Bronchial epithelial cell (primary cell): ENCODE data around the gene DDX3X. TPM values are rescaled to one million over a fixed set of nuclear protein-coding genes. Genes with fewer than 3 reads are reported as not detected.
"Not testable (repeated sequence)": the region's sequence is repeated elsewhere in the genome, so short reads cannot be mapped to it uniquely, and the experiment has no call there.

Experiments
- DNase-seq: peaks from one replicate; pipeline ENCODE4 v3.0.0-alpha.2; 2010; ENCODE audit warnings: low read depth
- FAIRE-seq: peaks from 2 replicates; lab custom pipeline; 2011; peaks lifted over from hg19 to GRCh38; lab: Jason Lieb, UNC
- H3K27me3 ChIP-seq: 2 replicates; pipeline ENCODE4 v1.5.1; 2011; ENCODE audit warnings: low read length; ENCODE audit not compliant: control insufficient read depth, insufficient read depth
- H3K36me3 ChIP-seq: 2 replicates; pipeline ENCODE4 v1.5.1; 2011; ENCODE audit warnings: low read length; ENCODE audit not compliant: control insufficient read depth, insufficient read depth
- H3K4me3 ChIP-seq: 2 replicates; pipeline ENCODE4 v1.5.1; 2011; ENCODE audit warnings: mild to moderate bottlenecking, low read depth, low read length, control low read depth
- total RNA-seq: library from RNA; depleted of rRNA; stranded (reverse); fragments of >200 nt; gene quantifications from 2 replicates; pipeline ENCODE4 v1.2.1, GENCODE V29; 2014
- TF ChIP-seq, protein P1 (sequence below): IDR thresholded peaks from 2 replicates; pipeline ENCODE4 v1.5.1; 2011; ENCODE audit warnings: mild to moderate bottlenecking, moderate library complexity, low read length, control low read depth, inconsistent platforms; ENCODE audit not compliant: insufficient read depth, severe bottlenecking

DDX3X gene
- total RNA-seq, 1 donor from 2014 or later, result 239 TPM

DNA sequence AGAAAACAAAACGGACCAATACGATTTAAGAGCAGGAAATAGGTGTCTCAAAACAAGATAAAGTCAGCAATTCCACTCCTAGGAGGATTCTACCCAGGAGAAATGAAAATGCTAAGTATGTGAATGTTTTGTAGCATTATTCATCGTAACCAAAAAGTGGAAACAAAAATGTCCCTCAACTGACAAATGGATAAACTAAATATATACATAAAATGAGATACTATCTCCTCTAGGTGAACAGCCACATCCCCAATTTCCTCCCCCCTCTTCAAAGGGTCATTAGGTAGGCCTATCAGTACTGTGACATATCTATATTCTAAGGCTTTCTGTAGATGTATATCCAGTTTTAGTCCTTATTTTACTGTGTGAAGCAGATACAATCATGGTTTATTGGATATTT lies 18.0 kb downstream of the DDX3X start:
- FAIRE-seq, result no peak
- DNase-seq, result no peak
- no peaks in the 10 kb centered on the region for H3K27me3 ChIP-seq
- TF ChIP-seq, protein P1, sequence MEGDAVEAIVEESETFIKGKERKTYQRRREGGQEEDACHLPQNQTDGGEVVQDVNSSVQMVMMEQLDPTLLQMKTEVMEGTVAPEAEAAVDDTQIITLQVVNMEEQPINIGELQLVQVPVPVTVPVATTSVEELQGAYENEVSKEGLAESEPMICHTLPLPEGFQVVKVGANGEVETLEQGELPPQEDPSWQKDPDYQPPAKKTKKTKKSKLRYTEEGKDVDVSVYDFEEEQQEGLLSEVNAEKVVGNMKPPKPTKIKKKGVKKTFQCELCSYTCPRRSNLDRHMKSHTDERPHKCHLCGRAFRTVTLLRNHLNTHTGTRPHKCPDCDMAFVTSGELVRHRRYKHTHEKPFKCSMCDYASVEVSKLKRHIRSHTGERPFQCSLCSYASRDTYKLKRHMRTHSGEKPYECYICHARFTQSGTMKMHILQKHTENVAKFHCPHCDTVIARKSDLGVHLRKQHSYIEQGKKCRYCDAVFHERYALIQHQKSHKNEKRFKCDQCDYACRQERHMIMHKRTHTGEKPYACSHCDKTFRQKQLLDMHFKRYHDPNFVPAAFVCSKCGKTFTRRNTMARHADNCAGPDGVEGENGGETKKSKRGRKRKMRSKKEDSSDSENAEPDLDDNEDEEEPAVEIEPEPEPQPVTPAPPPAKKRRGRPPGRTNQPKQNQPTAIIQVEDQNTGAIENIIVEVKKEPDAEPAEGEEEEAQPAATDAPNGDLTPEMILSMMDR, result no peak
- H3K36me3 ChIP-seq, result peaks cover 1% of the 10 kb centered on the region
- no peak overlapping the region for H3K4me3 ChIP-seq

DNA sequence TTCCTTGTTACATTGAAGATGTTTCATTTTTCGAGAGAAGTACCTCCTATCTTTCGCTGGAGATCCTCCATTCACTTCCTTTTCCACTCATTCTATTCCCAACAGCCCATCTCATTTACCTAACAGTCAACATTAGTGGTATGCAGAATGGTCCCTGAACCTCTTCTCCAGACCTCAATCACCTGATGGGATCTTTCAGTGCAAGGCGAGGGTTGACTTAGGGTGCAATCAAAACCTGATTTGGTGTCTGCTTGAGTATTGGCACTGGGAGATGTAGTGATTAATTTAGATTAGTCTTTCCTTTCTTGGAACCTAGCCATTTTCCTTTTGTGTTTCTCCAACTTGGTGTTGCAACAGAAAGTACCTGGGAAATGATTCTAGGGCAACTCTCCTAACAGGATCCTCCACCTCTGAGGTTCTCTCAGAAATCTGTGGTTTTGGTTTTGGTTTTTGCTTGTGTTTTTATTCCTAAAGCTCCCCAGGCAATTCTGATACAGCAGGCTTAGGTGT lies 18.4 kb downstream of the DDX3X start:
- peak; percentile 63 for DNase-seq

DNA sequence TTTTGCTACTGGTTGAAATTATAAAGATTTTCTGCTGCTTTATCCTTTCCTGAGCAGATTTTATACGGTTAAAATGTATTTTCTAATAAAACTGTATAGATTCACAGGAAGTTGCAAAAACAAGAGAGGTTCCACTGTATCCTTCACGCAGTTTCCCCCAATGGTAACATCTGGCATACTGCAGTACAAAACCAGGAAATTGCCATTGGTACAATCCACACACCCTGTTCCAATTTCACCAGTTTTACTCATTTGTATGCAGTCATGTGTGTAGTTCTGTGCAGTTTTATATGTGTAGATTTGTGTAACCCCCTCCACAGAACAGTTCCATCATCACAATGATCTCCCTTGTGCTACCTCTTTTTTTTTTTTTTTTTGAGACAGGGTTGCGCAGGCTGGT lies 20.0 kb downstream of the DDX3X start:
- TF ChIP-seq, protein P1, result no peak
- DNase-seq (no peak), FAIRE-seq (no peak)
- no peak overlapping the region for H3K4me3 ChIP-seq
- no peaks in the 10 kb centered on the region for H3K27me3 ChIP-seq
- no peaks in the 10 kb centered on the region for H3K36me3 ChIP-seq

More for the DNA sequence above, 18.4 kb downstream of the DDX3X start:
- TF ChIP-seq, protein P1, result no peak
- Histone ChIP-seq H3K4me3 (no peak overlapping the region), H3K36me3 (no peaks in the 10 kb centered on the region), H3K27me3 (no peaks in the 10 kb centered on the region)
- FAIRE-seq, result peak; percentile 87

DNA sequence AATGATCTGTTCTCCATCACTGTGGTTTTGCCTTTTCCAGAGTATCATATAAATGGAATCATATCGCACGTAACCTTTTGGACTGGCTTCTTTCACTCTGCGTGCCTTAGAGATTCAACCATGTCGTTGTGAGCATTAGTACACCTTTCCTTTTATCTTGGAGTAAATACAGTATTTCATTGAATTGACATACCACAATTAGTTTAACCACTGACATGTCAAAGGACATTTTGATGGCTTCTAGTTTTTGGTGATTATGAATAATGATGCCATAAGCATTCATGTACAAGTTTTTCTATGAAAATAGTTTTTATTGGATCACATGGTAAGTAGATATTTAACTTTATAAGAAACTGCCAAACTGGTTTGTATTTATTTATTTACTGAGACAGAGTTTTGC lies 35.2 kb downstream of the DDX3X start:
- Histone ChIP-seq H3K4me3 (no peak overlapping the region), H3K36me3 (no peaks in the 10 kb centered on the region), H3K27me3 (no peaks in the 10 kb centered on the region)
- TF ChIP-seq, protein P1, result no peak
- FAIRE-seq (no peak), DNase-seq (no peak)

DNA sequence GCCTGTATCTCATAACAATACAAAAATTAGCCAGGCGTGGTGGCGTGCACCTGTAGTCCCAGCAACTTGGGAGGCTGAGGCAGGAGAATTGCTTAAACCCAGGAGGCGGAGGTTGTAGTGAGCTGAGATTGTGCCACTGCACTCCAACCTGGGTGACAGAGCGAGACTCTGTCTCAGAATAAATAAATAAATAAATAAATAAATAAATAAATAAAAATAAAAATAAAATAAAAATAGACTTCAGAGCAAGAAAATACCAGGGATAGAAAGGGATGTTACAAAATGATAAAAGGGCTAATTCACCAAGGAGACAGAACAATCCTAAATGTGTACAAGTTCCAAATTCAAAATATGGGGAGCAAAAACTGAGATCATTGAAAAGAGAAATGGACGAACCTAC lies 37.6 kb downstream of the DDX3X start:
- H3K27me3 ChIP-seq, H3K36me3 ChIP-seq, FAIRE-seq, H3K4me3 ChIP-seq, DNase-seq: not testable (repeated sequence)

DNA sequence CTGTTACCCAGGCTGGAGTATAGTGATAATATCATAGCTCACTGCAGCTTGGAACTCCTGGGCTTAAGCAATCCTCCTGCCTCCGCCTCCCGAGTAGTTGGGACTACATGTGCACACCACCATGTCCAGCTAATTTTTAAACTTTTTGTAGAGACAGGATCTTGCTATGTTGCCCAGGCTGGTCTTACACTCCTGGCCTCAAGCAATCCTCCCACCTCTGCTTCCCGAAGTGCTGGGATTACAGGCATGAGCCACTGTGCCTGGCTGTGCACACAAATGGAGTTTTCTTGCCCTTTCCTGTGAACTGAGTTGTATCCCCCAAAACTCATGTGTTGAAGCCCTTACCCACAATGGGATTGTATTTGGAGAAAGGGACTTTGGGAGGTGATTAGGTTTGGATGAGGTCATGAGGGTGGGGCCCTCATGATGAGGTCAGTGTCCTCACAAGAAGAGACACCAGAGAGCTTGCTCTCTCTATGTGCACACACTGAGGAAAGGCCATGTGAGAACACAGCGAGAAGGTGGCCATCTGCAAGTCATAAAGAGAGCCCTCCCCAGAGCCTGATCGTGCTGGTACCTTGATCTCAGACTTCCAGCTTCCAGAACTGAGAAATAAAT lies 40.1 kb downstream of the DDX3X start:
- no peak overlapping the region for H3K4me3 ChIP-seq
- FAIRE-seq (no peak), DNase-seq (peak; percentile 0)
- no peaks in the 10 kb centered on the region for H3K36me3 ChIP-seq
- TF ChIP-seq, protein P1, result no peak
- H3K27me3 ChIP-seq, result no peaks in the 10 kb centered on the region
